Left renal pelvis (tissue), 4 donors: ENCODE data around the gene ESRRB. TPM values are rescaled to one million over a fixed set of nuclear protein-coding genes. Genes with fewer than 3 reads are reported as not detected.

Experiments used
- DNase-seq, 4 donors: peaks; one replicate each; pipeline ENCODE4 v3.0.0-alpha.2; 2013; ENCODE audit warnings: low read depth in 4 of 4, low spot score in 3 of 4
- polyA plus RNA-seq, 4 donors: library from polyadenylated mRNA; unstranded; fragments of 120-200 nt; gene quantifications; one replicate each; pipeline ENCODE4 v1.2.1, GENCODE V29; 2013; ENCODE audit not compliant: insufficient read length in 4 of 4

Gene ESRRB
- polyA plus RNA-seq, 4 donors, result 0.42 to 8.8 (median 7.7) TPM

- no peak for DNase-seq
Observed at GRCh38 chr14:76351941-76352340, 24.0 kb upstream of the ESRRB start.

- DNase-seq, result peak in 1 of 4 donors; percentile 48
Observed at GRCh38 chr14:76352639-76353281, 23.2 kb upstream of the ESRRB start.

- DNase-seq, result no peak
Observed at GRCh38 chr14:76354310-76354709, 21.6 kb upstream of the ESRRB start.

GRCh38 chr14:76355771-76356170 lies 20.2 kb upstream of the ESRRB start:
- no peak for DNase-seq

- no peak for DNase-seq
Observed at GRCh38 chr14:76371066-76371465, 4.9 kb upstream of the ESRRB start.

GRCh38 chr14:76373456-76373855 lies 2.5 kb upstream of the ESRRB start:
- no peak for DNase-seq

- no peak for DNase-seq
Observed at GRCh38 chr14:76375484-76375883, 453 bp upstream of the ESRRB start.

GRCh38 chr14:76376409-76376877 lies 506 bp downstream of the ESRRB start:
- no peak for DNase-seq

- DNase-seq, result no peak
Observed at GRCh38 chr14:76376878-76377734, 1.2 kb downstream of the ESRRB start.

GRCh38 chr14:76377735-76378074 lies 1.8 kb downstream of the ESRRB start:
- DNase-seq, result no peak

- DNase-seq, result no peak
Observed at GRCh38 chr14:76380991-76381390, 5.1 kb downstream of the ESRRB start.

GRCh38 chr14:76381817-76382494 lies 6.0 kb downstream of the ESRRB start:
- no peak for DNase-seq

GRCh38 chr14:76382495-76382832 lies 6.5 kb downstream of the ESRRB start:
- no peak for DNase-seq

- no peak for DNase-seq
Observed at GRCh38 chr14:76385435-76385834, 9.5 kb downstream of the ESRRB start.

- DNase-seq, result peak in 3 of 4 donors; percentile 42 to 48 (median 45)
Observed at GRCh38 chr14:76386944-76387782, 11.2 kb downstream of the ESRRB start.

GRCh38 chr14:76389841-76390240 lies 13.9 kb downstream of the ESRRB start:
- no peak for DNase-seq

- DNase-seq, result no peak
Observed at GRCh38 chr14:76390621-76391020, 14.7 kb downstream of the ESRRB start.

GRCh38 chr14:76391981-76392690 lies 16.2 kb downstream of the ESRRB start:
- DNase-seq, result no peak

- no peak for DNase-seq
Observed at GRCh38 chr14:76394569-76394968, 18.6 kb downstream of the ESRRB start.

GRCh38 chr14:76395161-76395560 lies 19.2 kb downstream of the ESRRB start:
- no peak for DNase-seq
